ENCODE results near the gene TPPP2. TPM values are rescaled to one million over a fixed set of nuclear protein-coding genes. Genes with fewer than 3 reads are reported as not detected.

The TPPP2 gene
- total and polyA plus RNA-seq, 2 donors (not counting 1 experiment from before 2014, with no cell fraction given) = not detected

DNA sequence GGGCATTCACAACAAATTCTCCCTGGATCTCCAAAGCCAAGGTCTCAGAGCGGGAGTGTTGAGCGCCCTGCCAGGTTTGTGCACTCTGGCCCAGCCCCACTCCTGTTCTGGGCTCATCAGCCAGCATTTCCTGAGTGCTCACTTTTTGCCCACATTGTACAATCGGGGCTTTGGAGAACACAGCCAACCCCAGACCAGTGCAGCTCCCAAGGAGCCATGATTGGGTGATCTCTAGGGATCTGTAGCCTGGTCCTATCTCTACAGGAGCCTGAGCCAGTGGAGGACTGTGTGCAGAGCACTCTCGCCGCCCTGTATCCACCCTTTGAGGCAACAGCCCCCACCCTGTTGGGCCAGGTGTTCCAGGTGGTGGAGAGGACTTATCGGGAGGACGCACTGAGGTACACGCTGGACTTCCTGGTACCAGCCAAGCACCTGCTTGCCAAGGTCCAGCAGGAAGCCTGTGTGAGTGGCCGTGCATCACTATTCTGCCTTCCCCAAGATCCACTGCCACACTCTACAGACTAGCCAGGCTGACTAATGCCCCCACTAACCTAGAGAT is 42.8 kb downstream of the TPPP2 start:
- no peaks in the 10 kb centered on the region for H3K9me3 ChIP-seq (ENCODE audit: control insufficient read depth, insufficient read depth, low read depth, low read length)
- no peak for DNase-seq (ENCODE audit: low read depth in 2 of 2)
- peak overlapping the region; percentile 49 for H3K4me2 ChIP-seq (ENCODE audit: extremely low read depth, insufficient read depth, low read length)
- H4K20me1 ChIP-seq (ENCODE audit: control insufficient read depth, extremely low read depth, insufficient read depth, low read length) = no peaks in the 10 kb centered on the region
- no peaks in the 10 kb centered on the region for H3K27me3 ChIP-seq (ENCODE audit: control insufficient read depth, insufficient read depth, low read length)
- peaks cover 24% of the 10 kb centered on the region for H3K36me3 ChIP-seq (ENCODE audit: control insufficient read depth, insufficient read depth, low read length)
- H3K27ac ChIP-seq (ENCODE audit: insufficient read depth, low read length) = peak overlapping the region; percentile 96
- no peak overlapping the region for H2AFZ ChIP-seq (ENCODE audit: low read length)
- peaks cover 11% of the 10 kb centered on the region for H3K4me1 ChIP-seq (ENCODE audit: control insufficient read depth, extremely low read depth, insufficient read depth, low read length)
- H3K79me2 ChIP-seq (ENCODE audit: control insufficient read depth, insufficient read depth, low read length) = peaks cover 2% of the 10 kb centered on the region
- no peak overlapping the region for H3K9ac ChIP-seq (ENCODE audit: insufficient read depth, low read length)
- H3K4me3 ChIP-seq (replicated peaks in 1 of 4; ENCODE audit: control extremely low read depth in 1 of 4, insufficient read depth in 1 of 4, low read depth in 3 of 4, low read length in 4 of 4) = no peak overlapping the region
- TF ChIP-seq EZH2 (IDR thresholded peaks at IDR 0.05; ENCODE audit: low read length, missing control alignments) = no peak
- TF ChIP-seq, protein P1, sequence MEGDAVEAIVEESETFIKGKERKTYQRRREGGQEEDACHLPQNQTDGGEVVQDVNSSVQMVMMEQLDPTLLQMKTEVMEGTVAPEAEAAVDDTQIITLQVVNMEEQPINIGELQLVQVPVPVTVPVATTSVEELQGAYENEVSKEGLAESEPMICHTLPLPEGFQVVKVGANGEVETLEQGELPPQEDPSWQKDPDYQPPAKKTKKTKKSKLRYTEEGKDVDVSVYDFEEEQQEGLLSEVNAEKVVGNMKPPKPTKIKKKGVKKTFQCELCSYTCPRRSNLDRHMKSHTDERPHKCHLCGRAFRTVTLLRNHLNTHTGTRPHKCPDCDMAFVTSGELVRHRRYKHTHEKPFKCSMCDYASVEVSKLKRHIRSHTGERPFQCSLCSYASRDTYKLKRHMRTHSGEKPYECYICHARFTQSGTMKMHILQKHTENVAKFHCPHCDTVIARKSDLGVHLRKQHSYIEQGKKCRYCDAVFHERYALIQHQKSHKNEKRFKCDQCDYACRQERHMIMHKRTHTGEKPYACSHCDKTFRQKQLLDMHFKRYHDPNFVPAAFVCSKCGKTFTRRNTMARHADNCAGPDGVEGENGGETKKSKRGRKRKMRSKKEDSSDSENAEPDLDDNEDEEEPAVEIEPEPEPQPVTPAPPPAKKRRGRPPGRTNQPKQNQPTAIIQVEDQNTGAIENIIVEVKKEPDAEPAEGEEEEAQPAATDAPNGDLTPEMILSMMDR (conservative IDR thresholded peaks at IDR 0.05 in 1 of 2, IDR thresholded peaks at IDR 0.05 in 1 of 2; ENCODE audit: low read depth in 1 of 2, low read length in 2 of 2) = no peak

DNA sequence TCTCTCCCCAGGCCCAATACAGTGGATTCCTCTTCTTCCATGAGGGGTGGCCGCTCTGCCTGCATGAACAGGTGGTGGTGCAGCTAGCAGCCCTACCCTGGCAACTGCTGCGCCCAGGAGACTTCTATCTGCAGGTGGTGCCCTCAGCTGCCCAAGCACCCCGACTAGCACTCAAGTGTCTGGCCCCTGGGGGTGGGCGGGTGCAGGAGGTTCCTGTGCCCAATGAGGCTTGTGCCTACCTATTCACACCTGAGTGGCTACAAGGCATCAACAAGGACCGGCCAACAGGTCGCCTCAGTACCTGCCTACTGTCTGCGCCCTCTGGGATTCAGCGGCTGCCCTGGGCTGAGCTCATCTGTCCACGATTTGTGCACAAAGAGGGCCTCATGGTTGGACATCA is 43.9 kb downstream of the TPPP2 start:
- Histone ChIP-seq H3K4me2 (ENCODE audit: extremely low read depth, insufficient read depth, low read length) (no peak overlapping the region), H3K4me3 (replicated peaks in 1 of 4; ENCODE audit: control extremely low read depth in 1 of 4, insufficient read depth in 1 of 4, low read depth in 3 of 4, low read length in 4 of 4) (no peak overlapping the region), H3K27me3 (ENCODE audit: control insufficient read depth, insufficient read depth, low read length) (no peaks in the 10 kb centered on the region), H3K4me1 (ENCODE audit: control insufficient read depth, extremely low read depth, insufficient read depth, low read length) (peaks cover 9% of the 10 kb centered on the region), H3K9me3 (ENCODE audit: control insufficient read depth, insufficient read depth, low read depth, low read length) (no peaks in the 10 kb centered on the region), H2AFZ (ENCODE audit: low read length) (no peak overlapping the region), H3K9ac (ENCODE audit: insufficient read depth, low read length) (no peak overlapping the region), H4K20me1 (ENCODE audit: control insufficient read depth, extremely low read depth, insufficient read depth, low read length) (no peaks in the 10 kb centered on the region), H3K27ac (ENCODE audit: insufficient read depth, low read length) (no peak overlapping the region), H3K79me2 (ENCODE audit: control insufficient read depth, insufficient read depth, low read length) (peaks cover 2% of the 10 kb centered on the region), H3K36me3 (ENCODE audit: control insufficient read depth, insufficient read depth, low read length) (peaks cover 28% of the 10 kb centered on the region)
- DNase-seq (ENCODE audit: low read depth in 2 of 2) = no peak
- TF ChIP-seq, protein P1 (conservative IDR thresholded peaks at IDR 0.05 in 1 of 2, IDR thresholded peaks at IDR 0.05 in 1 of 2; ENCODE audit: low read depth in 1 of 2, low read length in 2 of 2) = no peak
- no peak for TF ChIP-seq EZH2 (IDR thresholded peaks at IDR 0.05; ENCODE audit: low read length, missing control alignments)

- Histone ChIP-seq H3K27me3 (ENCODE audit: control insufficient read depth, insufficient read depth, low read length) (no peaks in the 10 kb centered on the region), H3K79me2 (ENCODE audit: control insufficient read depth, insufficient read depth, low read length) (peaks cover 2% of the 10 kb centered on the region), H3K27ac (ENCODE audit: insufficient read depth, low read length) (no peak overlapping the region), H3K36me3 (ENCODE audit: control insufficient read depth, insufficient read depth, low read length) (peaks cover 28% of the 10 kb centered on the region), H2AFZ (ENCODE audit: low read length) (no peak overlapping the region), H3K4me1 (ENCODE audit: control insufficient read depth, extremely low read depth, insufficient read depth, low read length) (peaks cover 9% of the 10 kb centered on the region), H3K4me2 (ENCODE audit: extremely low read depth, insufficient read depth, low read length) (no peak overlapping the region), H3K9ac (ENCODE audit: insufficient read depth, low read length) (no peak overlapping the region), H3K4me3 (replicated peaks in 1 of 4; ENCODE audit: control extremely low read depth in 1 of 4, insufficient read depth in 1 of 4, low read depth in 3 of 4, low read length in 4 of 4) (no peak overlapping the region), H4K20me1 (ENCODE audit: control insufficient read depth, extremely low read depth, insufficient read depth, low read length) (no peaks in the 10 kb centered on the region), H3K9me3 (ENCODE audit: control insufficient read depth, insufficient read depth, low read depth, low read length) (no peaks in the 10 kb centered on the region)
- TF ChIP-seq, protein P1 (conservative IDR thresholded peaks at IDR 0.05 in 1 of 2, IDR thresholded peaks at IDR 0.05 in 1 of 2; ENCODE audit: low read depth in 1 of 2, low read length in 2 of 2) = no peak
- TF ChIP-seq EZH2 (IDR thresholded peaks at IDR 0.05; ENCODE audit: low read length, missing control alignments) = no peak
- DNase-seq (ENCODE audit: low read depth in 2 of 2) = no peak
Measured at GRCh38 chr14:21074398-21075272, 44.6 kb downstream of the TPPP2 start.

All from fibroblast of lung (primary cell).